HG02938 (cell line): Measurements from ENCODE around the gene SPATS2.
A peak's percentile ranks its signal among the peaks of the same experiment; 100 is the strongest.
"Not testable (repeated sequence)": the region's sequence is repeated elsewhere in the genome, so short reads cannot be mapped to it uniquely, and the experiment has no call there.

ENCODE experiments used
- ATAC-seq: cut with Tn5 transposase; IDR thresholded peaks from one replicate; pipeline ENCODE4 v1.9.1; 2021; ENCODE audit warnings: mild to moderate bottlenecking, moderate library complexity; ENCODE audit not compliant: unreplicated experiment

The SPATS2 gene

GRCh38 chr12:49367381-49368239, at the start of gene SPATS2:
Gene SPATS2 (plus strand): TSS chr12:49367462. CDS start chr12:49461013, 93,551 bp downstream.
- no peak for ATAC-seq

- ATAC-seq = not testable (repeated sequence)
Measured at GRCh38 chr12:49320411-49321103, 46.7 kb upstream of the SPATS2 start.

GRCh38 chr12:49322367-49322707, 44.9 kb upstream of the SPATS2 start:
- no peak for ATAC-seq

GRCh38 chr12:49322708-49323523, 44.3 kb upstream of the SPATS2 start, which contains the start of gene TROAP:
Gene TROAP (plus strand): TSS chr12:49323255. CDS start chr12:49323609, 354 bp downstream.
- ATAC-seq = peak; percentile 96

GRCh38 chr12:49323524-49324097, 43.7 kb upstream of the SPATS2 start:
- ATAC-seq = no peak

GRCh38 chr12:49325606-49326005, 41.7 kb upstream of the SPATS2 start:
- ATAC-seq = no peak

GRCh38 chr12:49327368-49327767, 39.9 kb upstream of the SPATS2 start:
- ATAC-seq = no peak

- no peak for ATAC-seq
Measured at GRCh38 chr12:49327887-49328286, 39.4 kb upstream of the SPATS2 start.

GRCh38 chr12:49328816-49329215, 38.4 kb upstream of the SPATS2 start:
- no peak for ATAC-seq

GRCh38 chr12:49330032-49330619, 37.1 kb upstream of the SPATS2 start:
- no peak for ATAC-seq

GRCh38 chr12:49330631-49331379, 36.5 kb upstream of the SPATS2 start:
- ATAC-seq = no peak

- ATAC-seq = no peak
Measured at GRCh38 chr12:49331380-49332222, 35.7 kb upstream of the SPATS2 start.

GRCh38 chr12:49332441-49332861, 34.8 kb upstream of the SPATS2 start:
- ATAC-seq = no peak

- ATAC-seq = no peak
Measured at GRCh38 chr12:49332891-49333371, 34.3 kb upstream of the SPATS2 start.

GRCh38 chr12:49333778-49334177, 33.5 kb upstream of the SPATS2 start:
- ATAC-seq = not testable (repeated sequence)

GRCh38 chr12:49334226-49334625, 33.0 kb upstream of the SPATS2 start:
- no peak for ATAC-seq

- ATAC-seq = no peak
Measured at GRCh38 chr12:49334681-49335080, 32.6 kb upstream of the SPATS2 start.

- no peak for ATAC-seq
Measured at GRCh38 chr12:49335118-49335954, 31.9 kb upstream of the SPATS2 start.
